ENCODE measurements around the gene ACOXL.

- TF ChIP-seq CTCF (IDR thresholded peaks at IDR 0.05): no peak
- TF ChIP-seq POLR2A (IDR thresholded peaks at IDR 0.05): no peak
Measured at GRCh38 chr2:110774701-110775100, 42.3 kb downstream of the ACOXL start.
